Prostate gland (tissue), 2 donors: Measurements from ENCODE around the gene PTBP1. TPM values are rescaled to one million over a fixed set of nuclear protein-coding genes. Genes with fewer than 3 reads are reported as not detected.

Source experiments
- DNase-seq: peaks from one replicate; pipeline ENCODE4 v3.0.0-alpha.2; 2019; ENCODE audit warnings: low spot score
- H3K27ac ChIP-seq, 2 donors: fragments of 200-600 bp; sonication (generic); 2 replicates each; pipeline ENCODE4 v1.5.1; 2017 to 2019
- H3K27me3 ChIP-seq: fragments of 200-600 bp; sonication (generic); replicated peaks from 2 replicates; pipeline ENCODE4 v1.5.1; 2019; ENCODE audit not compliant: insufficient read depth
- H3K36me3 ChIP-seq, 2 donors: fragments of 200-600 bp; sonication (generic); 1 replicate in 1 of 2; 2 replicates in 1 of 2; pipeline versions ENCODE4 v1.5.1 to v1.8.1; 2017 to 2019
- H3K4me1 ChIP-seq: fragments of 200-600 bp; sonication (generic); replicated peaks from 2 replicates; pipeline ENCODE4 v1.5.1; 2019
- H3K4me3 ChIP-seq, 2 donors: fragments of 200-600 bp; sonication (generic); 2 replicates each; pipeline ENCODE4 v1.5.1; 2017 to 2019
- H3K9me3 ChIP-seq: fragments of 200-600 bp; sonication (generic); 2 replicates; pipeline ENCODE4 v1.5.1; 2017
- POLR2A ChIP-seq: fragments of 450-650 bp; IDR thresholded peaks from one replicate; pipeline ENCODE4 v1.6.1; 2016; ENCODE audit warnings: antibody characterized with exemption, mild to moderate bottlenecking
- POLR2AphosphoS5 ChIP-seq: sonication (generic); formaldehyde crosslinking; IDR thresholded peaks from one replicate; pipeline ENCODE4 v1.6.1; 2017; ENCODE audit warnings: antibody characterized with exemption
- WGBS: methylation state at CpG from one replicate; pipeline ENCODE4 v1.1.5; 2018; 5-methylcytosine and 5-hydroxymethylcytosine counted together
- intact Hi-C: fragments of 100-400 bp; cut with DNase I; formaldehyde crosslinking; loops from one replicate; pipeline ENCODE4 v1.14.2; 2022
- total RNA-seq, 2 donors: library from RNA; depleted of rRNA; stranded (reverse); fragments of >200 nt; gene quantifications; one replicate each; pipeline ENCODE4 v1.1.0, GENCODE V29; 2016
- TF ChIP-seq, protein P1 (sequence below), 4 experiments: fragments of 200-600 bp in 2 of 4; fragments of 450-650 bp in 2 of 4; sonication (generic) in 2 of 4; IDR thresholded peaks; 1 replicate in 3 of 4; 2 replicates in 1 of 4; pipeline ENCODE4 v1.5.1; 2016 to 2019; ENCODE audit warnings: antibody characterized with exemption in 4 of 4, mild to moderate bottlenecking in 2 of 4, moderate library complexity in 2 of 4

The PTBP1 gene
- total RNA-seq, 2 donors from 2014 or later: 153 to 222 TPM

DNA sequence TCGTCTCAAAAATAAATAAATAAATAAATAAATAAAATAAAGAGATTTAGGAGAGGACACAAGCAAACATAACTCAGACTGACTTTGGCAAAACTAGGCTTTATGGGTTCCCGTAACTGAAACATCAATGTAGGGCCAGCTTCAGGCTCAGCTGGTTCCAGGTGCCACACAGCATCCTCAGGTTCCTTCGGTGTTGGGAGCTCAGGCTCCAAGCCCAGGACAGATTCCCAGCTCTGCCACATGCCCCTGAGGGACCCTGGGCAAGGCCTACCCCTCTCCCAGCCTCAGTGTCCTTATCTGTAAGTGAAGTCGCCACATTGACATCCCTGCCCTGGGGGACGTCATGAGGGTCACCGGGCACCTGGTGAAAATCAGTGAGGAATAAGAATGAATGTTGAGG lies 27.6 kb upstream of the PTBP1 start:
- intact Hi-C loops: loop anchor here (2.0 to 10.0 kb wide), 2 partner anchors 151 to 215 kb away; partner anchors contain the start of gene WDR18
- H3K27ac ChIP-seq: no peak overlapping the region
- H3K9me3 ChIP-seq: no peaks in the 10 kb centered on the region
- H3K4me1 ChIP-seq: no peaks in the 10 kb centered on the region
- H3K27me3 ChIP-seq: no peaks in the 10 kb centered on the region
- H3K4me3 ChIP-seq: no peak overlapping the region
- WGBS: 85% methylated on average over 6 of the region's 6 CpGs
- DNase-seq: no peak
- no peaks in the 10 kb centered on the region for H3K36me3 ChIP-seq
- TF ChIP-seq POLR2AphosphoS5: no peak
- TF ChIP-seq, protein P1, sequence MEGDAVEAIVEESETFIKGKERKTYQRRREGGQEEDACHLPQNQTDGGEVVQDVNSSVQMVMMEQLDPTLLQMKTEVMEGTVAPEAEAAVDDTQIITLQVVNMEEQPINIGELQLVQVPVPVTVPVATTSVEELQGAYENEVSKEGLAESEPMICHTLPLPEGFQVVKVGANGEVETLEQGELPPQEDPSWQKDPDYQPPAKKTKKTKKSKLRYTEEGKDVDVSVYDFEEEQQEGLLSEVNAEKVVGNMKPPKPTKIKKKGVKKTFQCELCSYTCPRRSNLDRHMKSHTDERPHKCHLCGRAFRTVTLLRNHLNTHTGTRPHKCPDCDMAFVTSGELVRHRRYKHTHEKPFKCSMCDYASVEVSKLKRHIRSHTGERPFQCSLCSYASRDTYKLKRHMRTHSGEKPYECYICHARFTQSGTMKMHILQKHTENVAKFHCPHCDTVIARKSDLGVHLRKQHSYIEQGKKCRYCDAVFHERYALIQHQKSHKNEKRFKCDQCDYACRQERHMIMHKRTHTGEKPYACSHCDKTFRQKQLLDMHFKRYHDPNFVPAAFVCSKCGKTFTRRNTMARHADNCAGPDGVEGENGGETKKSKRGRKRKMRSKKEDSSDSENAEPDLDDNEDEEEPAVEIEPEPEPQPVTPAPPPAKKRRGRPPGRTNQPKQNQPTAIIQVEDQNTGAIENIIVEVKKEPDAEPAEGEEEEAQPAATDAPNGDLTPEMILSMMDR (IDR thresholded peaks at IDR 0.05): no peak
- no peak for TF ChIP-seq POLR2A

DNA sequence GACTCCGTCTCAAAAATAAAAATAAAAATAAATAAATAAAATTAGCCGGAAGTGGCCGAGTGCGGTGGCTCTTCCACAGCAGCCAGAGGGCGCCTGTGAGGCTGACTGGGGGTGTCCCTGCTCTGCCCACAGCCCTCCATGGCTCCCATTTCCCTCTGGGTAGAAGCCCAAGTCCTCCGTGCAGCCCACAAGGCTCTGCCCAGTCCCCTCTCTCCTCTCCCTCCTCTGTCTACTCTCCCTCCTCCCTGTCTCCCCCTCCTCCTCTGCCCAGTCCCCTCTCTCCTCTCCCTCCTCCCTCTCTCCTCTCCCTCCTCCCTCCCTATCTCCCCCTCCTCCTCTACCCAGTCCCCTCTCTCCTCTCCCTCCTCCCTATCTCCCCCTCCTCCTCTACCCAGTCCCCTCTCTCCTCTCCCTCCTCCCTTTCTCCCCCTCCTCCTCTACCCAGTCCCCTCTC lies 25.9 kb upstream of the PTBP1 start:
- Histone ChIP-seq H3K27ac (no peak overlapping the region), H3K9me3 (no peaks in the 10 kb centered on the region), H3K4me1 (no peaks in the 10 kb centered on the region), H3K27me3 (no peaks in the 10 kb centered on the region), H3K4me3 (no peak overlapping the region), H3K36me3 (no peaks in the 10 kb centered on the region)
- DNase-seq: no peak
- intact Hi-C loops: loop anchor here (2.0 to 10.0 kb wide), 2 partner anchors 149 to 213 kb away; partner anchors contain the start of gene WDR18
- no peak for TF ChIP-seq POLR2A
- TF ChIP-seq, protein P1 (IDR thresholded peaks at IDR 0.05): peak in 1 of 4 experiments; percentile 28
- 19% methylated on average over 6 of the region's 6 CpGs for WGBS

DNA sequence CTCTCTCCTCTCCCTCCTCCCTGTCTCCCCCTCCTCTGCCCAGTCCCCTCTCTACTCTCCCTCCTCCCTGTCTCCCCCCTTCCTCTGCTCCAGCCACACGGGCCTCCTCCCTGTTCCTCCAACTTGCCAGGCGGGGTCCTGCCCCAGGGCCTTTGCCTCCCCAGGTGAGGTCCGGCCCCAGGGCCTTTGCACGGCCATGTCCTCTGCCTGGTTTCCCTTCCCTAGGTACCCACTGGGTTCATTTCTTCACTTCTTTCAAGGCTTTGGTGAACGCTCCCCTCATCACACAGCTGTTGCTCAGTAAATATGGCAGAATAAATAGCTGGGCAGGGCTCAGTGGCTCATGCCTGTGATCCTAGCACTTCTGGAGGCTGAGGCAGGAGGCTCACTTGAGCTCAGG lies 25.2 kb upstream of the PTBP1 start:
- no peak for DNase-seq
- intact Hi-C loops: loop anchor here (10.0 kb wide), 1 partner anchor 213 kb away; the partner anchor contains the start of gene WDR18
- WGBS: 84% methylated on average over 5 of the region's 5 CpGs

DNA sequence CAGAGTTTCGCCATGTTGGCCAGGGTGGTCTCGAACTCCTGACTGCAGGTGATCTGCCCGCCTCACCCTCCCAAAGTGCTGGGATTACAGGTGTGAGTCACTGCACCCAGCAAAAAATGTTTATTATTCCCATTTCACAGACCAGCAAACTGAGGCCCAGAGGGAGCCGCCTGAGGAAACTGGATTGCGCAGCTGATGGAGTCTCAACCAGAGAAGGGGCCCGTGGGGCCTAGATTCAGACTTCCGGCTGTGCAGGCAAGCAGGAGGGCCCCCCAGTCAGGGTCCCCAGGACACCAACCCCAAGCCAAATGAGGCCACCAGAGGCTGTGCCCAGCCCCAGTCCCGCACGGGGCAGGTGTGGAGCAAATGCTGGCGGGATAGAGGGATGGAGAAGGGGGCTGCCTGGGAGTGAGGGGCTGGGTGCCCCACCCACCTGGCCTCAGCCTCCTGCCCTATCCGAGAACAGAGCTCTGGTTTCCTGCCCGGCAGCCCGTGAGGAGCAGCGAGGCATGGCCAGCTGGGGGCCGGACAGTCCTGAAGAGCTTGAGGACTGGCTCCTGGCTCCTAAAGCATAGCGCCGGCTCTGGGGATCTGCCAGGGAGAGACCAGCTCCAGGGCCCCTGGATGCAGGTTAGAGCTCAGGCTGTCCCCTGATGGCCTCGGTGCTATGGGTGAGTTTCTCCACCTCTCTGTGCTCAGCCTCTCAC lies 24.4 kb upstream of the PTBP1 start:
- no peaks in the 10 kb centered on the region for H3K27me3 ChIP-seq
- TF ChIP-seq POLR2A (no peak), POLR2AphosphoS5 (no peak)
- TF ChIP-seq, protein P1 (IDR thresholded peaks at IDR 0.05): no peak
- H3K36me3 ChIP-seq: no peaks in the 10 kb centered on the region
- no peak overlapping the region for H3K4me3 ChIP-seq
- H3K4me1 ChIP-seq: no peaks in the 10 kb centered on the region
- no peak overlapping the region for H3K27ac ChIP-seq
- intact Hi-C loops: loop anchor here (10.0 kb wide), 1 partner anchor 212 kb away; the partner anchor contains the start of gene WDR18
- H3K9me3 ChIP-seq: no peaks in the 10 kb centered on the region
- DNase-seq: no peak
- WGBS: 71% methylated on average over 12 of the region's 18 CpGs

More for the DNA sequence above, 25.2 kb upstream of the PTBP1 start:
- Histone ChIP-seq H3K27me3 (no peaks in the 10 kb centered on the region), H3K4me1 (no peaks in the 10 kb centered on the region), H3K9me3 (no peaks in the 10 kb centered on the region), H3K36me3 (no peaks in the 10 kb centered on the region), H3K27ac (no peak overlapping the region), H3K4me3 (no peak overlapping the region)
- TF ChIP-seq POLR2A: no peak
- TF ChIP-seq, protein P1 (IDR thresholded peaks at IDR 0.05): no peak
- no peak for TF ChIP-seq POLR2AphosphoS5

DNA sequence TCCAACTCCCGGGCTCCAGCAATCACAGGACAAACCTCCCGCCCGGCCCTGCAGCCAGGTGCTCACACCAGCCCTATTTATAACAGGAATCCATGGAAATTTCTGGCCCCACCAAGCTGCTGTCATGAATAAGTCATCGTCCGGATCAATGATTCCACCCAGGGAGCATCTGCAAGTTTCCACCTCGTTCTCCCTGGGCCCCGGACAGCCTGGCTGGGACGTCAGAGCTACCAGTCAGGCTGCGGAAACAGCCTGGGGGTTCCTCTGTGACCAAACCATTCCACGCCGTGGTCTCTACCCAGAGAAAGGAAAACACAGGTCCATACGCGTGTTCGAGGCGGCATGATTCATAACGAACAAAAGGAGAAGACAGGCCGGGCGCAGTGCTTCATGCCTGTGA lies 20.7 kb upstream of the PTBP1 start:
- TF ChIP-seq POLR2A: no peak
- TF ChIP-seq POLR2AphosphoS5: no peak
- TF ChIP-seq, protein P1 (IDR thresholded peaks at IDR 0.05): no peak
- no peaks in the 10 kb centered on the region for H3K9me3 ChIP-seq
- no peak for DNase-seq
- WGBS: 87% methylated on average over 18 of the region's 18 CpGs
- H3K27ac ChIP-seq: no peak overlapping the region
- intact Hi-C loops: loop anchor here (10.0 kb wide), 1 partner anchor 208 kb away; the partner anchor contains the start of gene WDR18
- H3K4me1 ChIP-seq: no peaks in the 10 kb centered on the region
- no peak overlapping the region for H3K4me3 ChIP-seq
- H3K36me3 ChIP-seq: no peaks in the 10 kb centered on the region
- no peaks in the 10 kb centered on the region for H3K27me3 ChIP-seq
